WTC11 (cell line): ENCODE data around the gene AREL1. TPM values are rescaled to one million over a fixed set of nuclear protein-coding genes. Genes with fewer than 3 reads are reported as not detected.

Source experiments
- ATAC-seq: fragments of 200-7000 bp; cut with Tn5 transposase; 2 replicates; pipeline ENCODE4 v1.10.0; 2021; ENCODE audit warnings: mild to moderate bottlenecking, moderate library complexity
- CTCF ChIA-PET: fragments of 300-600 bp; sonication (Branson Sonifier 250); formaldehyde crosslinking; loops from one replicate; lab custom pipeline; 2021; ENCODE audit warnings: antibody characterized with exemption; lab: Charles Lee
- POLR2A ChIA-PET: fragments of 350-600 bp; sonication (Branson Sonifier 250); formaldehyde crosslinking; loops from one replicate; lab custom pipeline; 2021; ENCODE audit warnings: antibody characterized with exemption; lab: Charles Lee
- DNase-seq: peaks from one replicate; pipeline ENCODE4 v3.0.0; 2021; ENCODE audit warnings: low spot score
- H3K27ac Mint-ChIP-seq: 2 replicates; pipeline ENCODE4 v1.8.0; 2021; ENCODE audit warnings: mixed read lengths
- H3K27me3 Mint-ChIP-seq: 2 replicates; pipeline ENCODE4 v1.8.0; 2021; ENCODE audit warnings: low read depth, mild to moderate bottlenecking, moderate library complexity, mixed read lengths
- H3K36me3 Mint-ChIP-seq: 2 replicates; pipeline ENCODE4 v1.8.0; 2021; ENCODE audit warnings: mixed read lengths
- H3K4me1 Mint-ChIP-seq: 2 replicates; pipeline ENCODE4 v1.8.0; 2022; ENCODE audit warnings: mixed read lengths
- H3K4me3 Mint-ChIP-seq: 2 replicates; pipeline ENCODE4 v1.8.0; 2021; ENCODE audit warnings: mild to moderate bottlenecking, moderate library complexity, mixed read lengths
- H3K9me3 Mint-ChIP-seq: 2 replicates; pipeline ENCODE4 v1.8.0; 2021; ENCODE audit warnings: mixed read lengths
- ARID4B ChIP-seq: sonication (generic); formaldehyde crosslinking; IDR thresholded peaks from 2 replicates; pipeline ENCODE4 v1.8.0; 2023; ENCODE audit warnings: missing genetic modification reagents, mild to moderate bottlenecking, borderline replicate concordance
- CREB1 ChIP-seq: sonication (generic); formaldehyde crosslinking; IDR thresholded peaks from 2 replicates; pipeline ENCODE4 v1.8.0; 2023; ENCODE audit warnings: mild to moderate bottlenecking, missing genetic modification reagents
- CREM ChIP-seq: sonication (generic); formaldehyde crosslinking; IDR thresholded peaks from 2 replicates; pipeline ENCODE4 v1.8.1; 2022; ENCODE audit warnings: mild to moderate bottlenecking, missing genetic modification reagents, moderate library complexity
- CTCF ChIP-seq: fragments of 200-600 bp; IDR thresholded peaks from 2 replicates; pipeline ENCODE4 v1.8.0; 2022; ENCODE audit warnings: antibody characterized with exemption
- EMX1 ChIP-seq: fragments of 250-450 bp; sonication (Bioruptor Pico); IDR thresholded peaks from 2 replicates; pipeline ENCODE4 v1.8.0; 2021; ENCODE audit warnings: mild to moderate bottlenecking
- FOXJ3 ChIP-seq: sonication (generic); formaldehyde crosslinking; IDR thresholded peaks from 2 replicates; pipeline ENCODE4 v1.9.0; 2021; ENCODE audit warnings: missing genetic modification reagents, mild to moderate bottlenecking, borderline replicate concordance
- FOXP4 ChIP-seq: sonication (generic); formaldehyde crosslinking; IDR thresholded peaks from 2 replicates; pipeline ENCODE4 v1.8.0; 2022; ENCODE audit warnings: mild to moderate bottlenecking, missing genetic modification reagents
- NR3C1 ChIP-seq: sonication (generic); formaldehyde crosslinking; conservative IDR thresholded peaks from 2 replicates; pipeline ENCODE4 v1.8.1; 2023; ENCODE audit warnings: low read depth, mild to moderate bottlenecking, missing genetic modification reagents
- PRDM15 ChIP-seq: sonication (generic); formaldehyde crosslinking; IDR thresholded peaks from 2 replicates; pipeline ENCODE4 v1.8.0; 2022; ENCODE audit warnings: missing genetic modification reagents
- SMAD3 ChIP-seq: sonication (generic); formaldehyde crosslinking; IDR thresholded peaks from 2 replicates; pipeline ENCODE4 v1.8.0; 2022; ENCODE audit warnings: missing genetic modification reagents, mild to moderate bottlenecking, borderline replicate concordance
- TP53 ChIP-seq: sonication (generic); formaldehyde crosslinking; IDR thresholded peaks from 2 replicates; pipeline ENCODE4 v1.8.1; 2023; ENCODE audit warnings: mild to moderate bottlenecking, missing genetic modification reagents
- ZNF232 ChIP-seq: sonication (generic); formaldehyde crosslinking; IDR thresholded peaks from 2 replicates; pipeline ENCODE4 v1.8.0; 2022; ENCODE audit warnings: mild to moderate bottlenecking, missing genetic modification reagents
- ZNF317 ChIP-seq: sonication (generic); formaldehyde crosslinking; IDR thresholded peaks from 2 replicates; pipeline ENCODE4 v1.8.1; 2023; ENCODE audit warnings: low read depth, mild to moderate bottlenecking, moderate library complexity, missing genetic modification reagents, borderline replicate concordance
- total RNA-seq: library from RNA; stranded (reverse); gene quantifications from 3 replicates; pipeline ENCODE4 v1.2.3, GENCODE V29; 2021
- TF ChIP-seq, protein P1 (sequence below): sonication (generic); formaldehyde crosslinking; IDR thresholded peaks from 2 replicates; pipeline ENCODE4 v1.8.1; 2022; ENCODE audit warnings: mild to moderate bottlenecking, moderate library complexity, missing genetic modification reagents

The AREL1 gene
- total RNA-seq, 1 experiment from 2014 or later, result 37.0 TPM

DNA sequence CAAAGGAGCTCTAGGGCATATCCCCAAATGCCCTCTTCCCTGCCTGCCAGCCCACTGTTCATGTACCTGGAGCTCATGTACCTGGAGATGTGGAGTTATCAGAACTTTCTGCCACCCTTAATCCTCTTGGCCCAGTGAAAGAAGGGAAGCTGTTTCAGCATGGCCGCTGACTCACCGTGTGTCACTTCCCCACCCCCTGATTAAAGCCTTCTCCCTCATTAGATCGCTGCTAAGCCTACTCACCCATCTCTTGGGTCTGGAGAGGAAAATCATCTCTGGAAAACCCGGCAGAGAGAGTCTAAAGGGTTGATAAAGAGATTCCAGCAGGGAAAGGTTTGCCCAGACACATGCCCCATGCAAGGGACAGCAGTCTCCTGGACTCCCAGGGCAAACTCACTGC lies 96.4 kb downstream of the AREL1 start:
- DNase-seq (no peak), ATAC-seq (no peak)
- Mint-ChIP-seq H3K4me1 (peaks cover 35% of the 10 kb centered on the region), H3K4me3 (no peak overlapping the region), H3K27ac (no peak overlapping the region)
- POLR2A ChIA-PET, result no interaction called here
- TF ChIP-seq ZNF232 (CRISPR knock-in tag), result no peak
- TF ChIP-seq TP53 (CRISPR knock-in tag), result no peak
- TF ChIP-seq ARID4B (CRISPR knock-in tag), result no peak
- no peak for TF ChIP-seq SMAD3
- no peak for TF ChIP-seq EMX1 (CRISPR knock-in tag)
- no peak for TF ChIP-seq PRDM15 (CRISPR knock-in tag)
- TF ChIP-seq CTCF, result no peak
- no peak for TF ChIP-seq FOXJ3 (CRISPR knock-in tag)
- TF ChIP-seq, protein P1, sequence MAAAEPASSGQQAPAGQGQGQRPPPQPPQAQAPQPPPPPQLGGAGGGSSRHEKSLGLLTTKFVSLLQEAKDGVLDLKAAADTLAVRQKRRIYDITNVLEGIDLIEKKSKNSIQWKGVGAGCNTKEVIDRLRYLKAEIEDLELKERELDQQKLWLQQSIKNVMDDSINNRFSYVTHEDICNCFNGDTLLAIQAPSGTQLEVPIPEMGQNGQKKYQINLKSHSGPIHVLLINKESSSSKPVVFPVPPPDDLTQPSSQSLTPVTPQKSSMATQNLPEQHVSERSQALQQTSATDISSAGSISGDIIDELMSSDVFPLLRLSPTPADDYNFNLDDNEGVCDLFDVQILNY, result no peak
- TF ChIP-seq NR3C1 (CRISPR knock-in tag), result no peak
- no peak for TF ChIP-seq ZNF317 (CRISPR knock-in tag)
- TF ChIP-seq FOXP4 (CRISPR knock-in tag), result no peak
- no peak for TF ChIP-seq CREM (CRISPR knock-in tag)
- TF ChIP-seq CREB1, result no peak
- TF ChIP-seq, all 79 proteins: peak for 0
- CTCF ChIA-PET, result interaction anchor here (1.2 to 1.9 kb wide), 3 partner anchors 8 to 124 kb away, joined by 4 to 5 read pairs (median 4); no protein-coding TSS in a partner anchor
- Mint-ChIP-seq H3K36me3 (no peaks in the 10 kb centered on the region), H3K27me3 (peaks cover 41% of the 10 kb centered on the region), H3K9me3 (no peaks in the 10 kb centered on the region)
